K562 (cell line): ENCODE measurements around the gene WSCD2. TPM values are rescaled to one million over a fixed set of nuclear protein-coding genes. Genes with fewer than 3 reads are reported as not detected.

ENCODE experiments used
- CEBPZ ChIP-seq: fragments of 150-350 bp; IDR thresholded peaks from 2 replicates; pipeline ENCODE4 v1.6.1; 2014; ENCODE audit warnings: low read depth, mild to moderate bottlenecking, low read length, borderline replicate concordance
- CREBBP ChIP-seq: IDR thresholded peaks from one replicate; pipeline ENCODE4 v1.6.1; 2012; ENCODE audit warnings: low read depth, mild to moderate bottlenecking, control low read depth, inconsistent platforms, low read length
- CTCFL ChIP-seq: IDR thresholded peaks from 2 replicates; pipeline ENCODE4 v1.6.1; 2011; ENCODE audit warnings: borderline replicate concordance, low read depth, mild to moderate bottlenecking, moderate library complexity, low read length; ENCODE audit not compliant: insufficient read depth, poor library complexity, severe bottlenecking
- FOXO4 ChIP-seq: fragments of 450-650 bp; formaldehyde crosslinking; IDR thresholded peaks from 2 replicates; pipeline ENCODE4 v1.4.0; 2020; ENCODE audit warnings: mild to moderate bottlenecking, moderate library complexity
- MAFG ChIP-seq: fragments of 450-650 bp; conservative IDR thresholded peaks from 2 replicates; pipeline ENCODE4 v1.6.1; 2016; ENCODE audit warnings: missing genetic modification characterization, missing compliant biosample characterization
- MECOM ChIP-seq: fragments of 250-450 bp; sonication (Bioruptor Pico); IDR thresholded peaks from 2 replicates; pipeline ENCODE4 v1.8.0; 2022; ENCODE audit warnings: inconsistent platforms
- MEF2D ChIP-seq: conservative IDR thresholded peaks from 2 replicates; pipeline ENCODE4 v1.6.1; 2016; ENCODE audit warnings: low read depth, missing genetic modification characterization, missing compliant biosample characterization
- PKNOX1 ChIP-seq: fragments of 450-650 bp; IDR thresholded peaks from 2 replicates; pipeline ENCODE4 v1.6.1; 2016
- PPARD ChIP-seq: fragments of 250-450 bp; sonication (Bioruptor Pico); IDR thresholded peaks from 2 replicates; pipeline ENCODE4 v1.8.0; 2022; ENCODE audit warnings: inconsistent platforms, mild to moderate bottlenecking, moderate library complexity
- RREB1 ChIP-seq: fragments of 250-450 bp; sonication (Bioruptor Pico); IDR thresholded peaks from 2 replicates; pipeline ENCODE4 v1.4.0; 2020
- TCF3 ChIP-seq: sonication (generic); formaldehyde crosslinking; IDR thresholded peaks from 2 replicates; pipeline ENCODE4 v1.4.0; 2020; ENCODE audit warnings: mild to moderate bottlenecking, missing genetic modification reagents
- ZFPM2 ChIP-seq: fragments of 250-450 bp; sonication (Bioruptor Pico); IDR thresholded peaks from 2 replicates; pipeline ENCODE4 v1.5.1; 2022; ENCODE audit warnings: mild to moderate bottlenecking
- polyA plus RNA-seq, 8 experiments: library from polyadenylated mRNA; depleted of rRNA in 4 of 8; stranded (reverse) in 5 of 8; unstranded in 3 of 8; fragments of >200 nt; fragmentation: Nextera tagmentation in 2 of 8; fragmentation: Illumina TruSeq in 1 of 8; extraction: Ambion mirVana in 2 of 8; extraction: Trizol in 1 of 8; gene quantifications; 2 replicates each; pipeline versions ENCODE4 v1.2.1 to v1.2.3, GENCODE V29; 2011 to 2014; ENCODE audit warnings: inconsistent platforms in 1 of 8, missing spikeins in 1 of 8
- total RNA-seq, 7 experiments: library from RNA; depleted of rRNA in 6 of 7; stranded (reverse); fragments of >200 nt in 6 of 7; fragmentation: Illumina TruSeq in 2 of 7; extraction: Trizol in 2 of 7; gene quantifications; 2 replicates each; pipeline versions ENCODE4 v1.2.1 to v1.2.3, GENCODE V29; 2011 to 2021; ENCODE audit warnings: low replicate concordance in 1 of 7

The WSCD2 gene
- total and polyA plus RNA-seq, 9 of the 15 experiments (the other 6 are each of a cell fraction or from before 2014, with no cell fraction given) = 0.72 to 14.1 (median 4.0) TPM

GRCh38 chr12:108117902-108118301 lies 11.2 kb upstream of the WSCD2 start (continued):
- TF ChIP-seq PPARD (no peak), PKNOX1 (no peak), CEBPZ (no peak), MAFG (tag) (peak; percentile 34; the same call in 1 of the 2 replicates), CREBBP (no peak), ZFPM2 (no peak), CTCFL (no peak), FOXO4 (CRISPR knock-in tag) (0 out of 2 replicates have a peak, but pooled peaks have one; percentile 22), MECOM (CRISPR knock-in tag) (0 out of 2 replicates have a peak, but pooled peaks have one; percentile 8), MEF2D (peak; percentile 55), TCF3 (CRISPR knock-in tag) (no peak), RREB1 (no peak)
